Heart right ventricle (tissue), 16 donors: ENCODE results near the gene METTL1. TPM values are rescaled to one million over a fixed set of nuclear protein-coding genes. Genes with fewer than 3 reads are reported as not detected.
A peak's percentile ranks its signal among the peaks of the same experiment; 100 is the strongest.

Experiments
- ATAC-seq, 8 donors: fragments of 200-7000 bp; cut with Tn5 transposase; one replicate each; pipeline ENCODE4 v1.9.1; 2020; ENCODE audit warnings: mild to moderate bottlenecking in 8 of 8, moderate library complexity in 8 of 8, moderate number of reproducible peaks in 1 of 8
- DNase-seq, 2 donors: peaks; one replicate each; pipeline ENCODE4 v3.0.0-alpha.2; 2020
- H3K27ac ChIP-seq, 10 donors: fragments of 200-600 bp; sonication (generic) in 2 of 10; one replicate each; pipeline versions ENCODE4 v1.5.0 to v1.8.0; 2020 to 2022; ENCODE audit warnings: mild to moderate bottlenecking in 3 of 10
- H3K27me3 ChIP-seq, 7 donors: fragments of 200-600 bp; one replicate each; pipeline ENCODE4 v1.8.0; 2021 to 2022; ENCODE audit warnings: mild to moderate bottlenecking in 2 of 7
- H3K36me3 ChIP-seq, 9 donors: fragments of 200-600 bp; sonication (generic) in 1 of 9; one replicate each; pipeline versions ENCODE4 v1.5.0 to v1.8.0; 2020 to 2022; ENCODE audit warnings: mild to moderate bottlenecking in 2 of 9
- H3K4me1 ChIP-seq, 9 donors: fragments of 200-600 bp; sonication (generic) in 1 of 9; one replicate each; pipeline versions ENCODE4 v1.5.0 to v1.8.0; 2020 to 2022; ENCODE audit warnings: mild to moderate bottlenecking in 4 of 9
- H3K4me3 ChIP-seq, 10 donors: fragments of 200-600 bp; sonication (generic) in 2 of 10; one replicate each; pipeline versions ENCODE4 v1.5.0 to v1.8.0; 2020 to 2022; ENCODE audit warnings: mild to moderate bottlenecking in 7 of 10, moderate library complexity in 2 of 10
- H3K9me3 ChIP-seq, 11 donors: fragments of 200-600 bp in 10 of 11; sonication (generic) in 2 of 11; one replicate each; pipeline versions ENCODE4 v1.5.0 to v1.8.0; 2013 to 2022; ENCODE audit warnings: mild to moderate bottlenecking in 2 of 11, control low read depth in 1 of 11, moderate library complexity in 1 of 11
- WGBS, 2 donors: extraction: QIAGEN DNeasy Blood & Tissue Kit; methylation state at CpG; one replicate each; pipeline ENCODE4 v1.1.7; 2013; ENCODE audit warnings: inconsistent platforms in 1 of 2; 5-methylcytosine and 5-hydroxymethylcytosine counted together
- intact Hi-C, 10 donors: fragments of 100-400 bp; cut with DNase I; formaldehyde crosslinking; loops; one replicate each; pipeline versions ENCODE4 v1.11.1 to v1.14.2; 2022
- polyA plus RNA-seq, 2 donors: library from polyadenylated mRNA; stranded (reverse); fragments of 200-250 nt; gene quantifications; one replicate each; pipeline ENCODE4 v1.2.3, GENCODE V29; 2013
- total RNA-seq, 10 donors: library from RNA; stranded (reverse); fragmentation: NEBNext Ultra II Directional in 3 of 10; extraction: Animal tissue kit (Norgen Biotek cat#: 25700) in 3 of 10; gene quantifications; one replicate each; pipeline versions ENCODE4 v1.2.1 to v1.2.4, GENCODE V29; 2021 to 2023
- TF ChIP-seq, protein P1 (sequence below), 9 donors: fragments of 200-600 bp; sonication (generic) in 2 of 9; IDR thresholded peaks; one replicate each; pipeline versions ENCODE4 v1.5.0 to v1.8.0; 2021 to 2022; ENCODE audit warnings: antibody characterized with exemption in 9 of 9, mild to moderate bottlenecking in 5 of 9, moderate library complexity in 1 of 9
- donor health status: Arrhythmogenic right ventricular cardiomyopathy.
- donor health status: ischemic (EF 13 %, LVEDD 7.1; RV severe dilation, severe dysfunction).
- donor health status: healthy with polysubstance abuse.
- donor health status: DM: no; HTN: yes; CAD: no.
- donor health status: DM: no; HTN: no; CAD: no.
- donor health status: ischemic (EF 25% LVEDD 6.9; RV normal size, moderate dysfunction).
- donor health status: ischemic (EF 25% LVEDD 5.7; RV mildly dilated, moderate dysfunction).
- donor health status: healthy.
- donor health status: DM: yes; HTN: yes; CAD: no.
- donor health status: Ischemic cardiomyopathy.
- donor health status: ischemic (EF 35%, LVEDD 5.7; RV mildly dilated, moderate dysfunction).
- donor health status: nonischemic (EF 11% LVEDD 7.7; RV severe dilation, severe dysfunction).
- donor health status: DM: yes; HTN: yes; CAD: no.
- donor health status: PGD.
- donor health status: ischemic (EF 29% LVEDD 5.4; RV normal size, mild dysfunction).
- donor health status: nonischemic (EF 23%, LVEDD 6.1; RV moderate dilation, normal function).

Gene METTL1
- total and polyA plus RNA-seq, 12 donors = 5.6 to 29.4 (median 8.3) TPM

GRCh38 chr12:57765003-57765697 is 6.8 kb downstream of the METTL1 start:
- H3K27ac ChIP-seq = no peak overlapping the region
- H3K27me3 ChIP-seq = peaks cover 7 to 56% (median 45%) of the 10 kb centered on the region in 7 donors
- DNase-seq (peak in 1 of 2 donors; percentile 38), ATAC-seq (peak; percentile 30 to 55 (median 46))
- peak overlapping the region; percentile 15 to 57 (median 44) for H3K4me3 ChIP-seq
- WGBS, 2 donors = 1% methylated on average over 60 of the region's 60 CpGs
- peaks cover 15 to 33% (median 26%) of the 10 kb centered on the region in 9 donors for H3K4me1 ChIP-seq
- H3K9me3 ChIP-seq = no peaks in the 10 kb centered on the region
- TF ChIP-seq, protein P1, sequence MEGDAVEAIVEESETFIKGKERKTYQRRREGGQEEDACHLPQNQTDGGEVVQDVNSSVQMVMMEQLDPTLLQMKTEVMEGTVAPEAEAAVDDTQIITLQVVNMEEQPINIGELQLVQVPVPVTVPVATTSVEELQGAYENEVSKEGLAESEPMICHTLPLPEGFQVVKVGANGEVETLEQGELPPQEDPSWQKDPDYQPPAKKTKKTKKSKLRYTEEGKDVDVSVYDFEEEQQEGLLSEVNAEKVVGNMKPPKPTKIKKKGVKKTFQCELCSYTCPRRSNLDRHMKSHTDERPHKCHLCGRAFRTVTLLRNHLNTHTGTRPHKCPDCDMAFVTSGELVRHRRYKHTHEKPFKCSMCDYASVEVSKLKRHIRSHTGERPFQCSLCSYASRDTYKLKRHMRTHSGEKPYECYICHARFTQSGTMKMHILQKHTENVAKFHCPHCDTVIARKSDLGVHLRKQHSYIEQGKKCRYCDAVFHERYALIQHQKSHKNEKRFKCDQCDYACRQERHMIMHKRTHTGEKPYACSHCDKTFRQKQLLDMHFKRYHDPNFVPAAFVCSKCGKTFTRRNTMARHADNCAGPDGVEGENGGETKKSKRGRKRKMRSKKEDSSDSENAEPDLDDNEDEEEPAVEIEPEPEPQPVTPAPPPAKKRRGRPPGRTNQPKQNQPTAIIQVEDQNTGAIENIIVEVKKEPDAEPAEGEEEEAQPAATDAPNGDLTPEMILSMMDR (IDR thresholded peaks at IDR 0.05) = peak in 6 of 9 donors; percentile 5 to 51 (median 44)
- intact Hi-C loops = no loop called here
- peaks cover 0 to 22% (median 0%) of the 10 kb centered on the region in 9 donors for H3K36me3 ChIP-seq

DNA sequence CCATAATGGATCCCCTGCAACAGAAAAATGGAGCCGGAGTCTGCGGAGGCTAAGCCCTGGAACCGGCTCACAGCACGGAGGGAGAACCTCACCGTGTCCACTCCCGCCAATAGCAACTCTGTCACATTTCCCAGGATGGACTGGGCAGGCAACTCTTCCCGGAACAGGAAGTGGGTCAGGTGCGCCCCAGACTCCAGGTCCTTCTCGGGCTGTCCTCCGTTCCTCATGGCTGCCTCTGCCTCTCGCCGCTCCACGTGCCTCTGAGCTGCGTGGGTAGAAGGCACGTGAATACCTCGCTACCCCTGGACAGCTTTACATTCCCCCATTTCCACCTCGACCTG is 7.3 kb downstream of the METTL1 start:
- Histone ChIP-seq H3K9me3 (no peaks in the 10 kb centered on the region), H3K27me3 (peaks cover 7 to 56% (median 45%) of the 10 kb centered on the region in 7 donors), H3K27ac (no peak overlapping the region), H3K36me3 (peaks cover 0 to 16% (median 0%) of the 10 kb centered on the region in 9 donors), H3K4me3 (peak overlapping the region in 8 of 10 donors; percentile 27 to 57 (median 46)), H3K4me1 (peaks cover 15 to 33% (median 26%) of the 10 kb centered on the region in 9 donors)
- ATAC-seq (peak in 1 of 8 donors; percentile 4), DNase-seq (no peak)
- 14 to 18% methylated on average over 17 of the region's 17 CpGs for WGBS, 2 donors
- intact Hi-C loops = no loop called here
- TF ChIP-seq, protein P1 (IDR thresholded peaks at IDR 0.05) = no peak

- no peak overlapping the region for H3K27ac ChIP-seq
- H3K36me3 ChIP-seq = peaks cover 0 to 15% (median 2%) of the 10 kb centered on the region in 9 donors
- H3K4me3 ChIP-seq = no peak overlapping the region
- no peak for ATAC-seq
- H3K4me1 ChIP-seq = peaks cover 15 to 33% (median 26%) of the 10 kb centered on the region in 9 donors
- DNase-seq = no peak
- peaks cover 7 to 56% (median 45%) of the 10 kb centered on the region in 7 donors for H3K27me3 ChIP-seq
- 67 to 75% methylated on average over 6 of the region's 6 CpGs for WGBS, 2 donors
- intact Hi-C loops = no loop called here
- H3K9me3 ChIP-seq = no peaks in the 10 kb centered on the region
- TF ChIP-seq, protein P1 (IDR thresholded peaks at IDR 0.05) = no peak
Observed at GRCh38 chr12:57763881-57764661, 7.8 kb downstream of the METTL1 start.

DNA sequence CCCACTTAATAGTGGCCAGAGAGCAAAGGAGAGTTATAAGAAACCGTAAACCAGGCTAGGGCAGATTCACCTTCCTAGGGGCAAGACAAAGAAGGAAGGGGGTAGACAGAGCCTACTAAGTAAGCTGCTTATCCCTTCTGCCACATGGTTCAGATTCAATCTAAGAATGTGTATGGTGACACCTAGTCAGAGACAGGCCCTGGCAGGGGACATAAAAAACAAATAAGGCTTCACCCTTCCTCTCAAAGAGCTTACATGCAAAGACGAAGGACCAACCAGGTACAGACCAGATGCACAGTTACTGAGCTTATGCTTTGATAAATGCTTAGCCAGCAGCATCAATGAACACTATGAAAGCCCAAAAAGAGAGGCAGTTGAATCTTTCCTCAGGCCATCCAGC is 9.4 kb downstream of the METTL1 start:
- H3K27ac ChIP-seq = no peak overlapping the region
- H3K4me3 ChIP-seq = no peak overlapping the region
- peaks cover 7 to 52% (median 45%) of the 10 kb centered on the region in 7 donors for H3K27me3 ChIP-seq
- WGBS, 2 donors = 93 to 94% methylated on average over 2 of the region's 2 CpGs
- intact Hi-C loops = no loop called here
- no peaks in the 10 kb centered on the region for H3K9me3 ChIP-seq
- ATAC-seq (no peak), DNase-seq (no peak)
- peaks cover 15 to 33% (median 26%) of the 10 kb centered on the region in 9 donors for H3K4me1 ChIP-seq
- H3K36me3 ChIP-seq = peaks cover 0 to 20% (median 8%) of the 10 kb centered on the region in 9 donors
- TF ChIP-seq, protein P1 (IDR thresholded peaks at IDR 0.05) = no peak
